Body of pancreas (tissue), 4 donors: Measurements from ENCODE around the gene SUPT3H. TPM values are rescaled to one million over a fixed set of nuclear protein-coding genes. Genes with fewer than 3 reads are reported as not detected.

Experiments used
- ATAC-seq: fragments of 150-250 bp; one replicate; pipeline ENCODE4 v1.9.1; 2016
- DNase-seq, 4 donors: peaks; one replicate each; pipeline ENCODE4 v3.0.0-alpha.2; 2019
- H3K27ac ChIP-seq, 4 donors: fragments of 200-600 bp; sonication (generic); 1 replicate in 3 of 4; 2 replicates in 1 of 4; pipeline versions ENCODE4 v1.5.1 to v1.6.1; 2016 to 2019; ENCODE audit warnings: mild to moderate bottlenecking in 1 of 4, mixed read lengths in 1 of 4, moderate library complexity in 1 of 4
- H3K27me3 ChIP-seq, 2 donors: fragments of 200-600 bp; sonication (generic); one replicate each; pipeline ENCODE4 v1.6.0; 2016; ENCODE audit warnings: mild to moderate bottlenecking in 1 of 2
- H3K36me3 ChIP-seq, 2 donors: fragments of 200-600 bp; sonication (generic); replicated peaks in 1 of 2; 2 replicates each; pipeline ENCODE4 v1.5.1; 2016; ENCODE audit warnings: low read depth in 2 of 2; ENCODE audit not compliant: insufficient read depth in 1 of 2
- H3K4me1 ChIP-seq: fragments of 200-600 bp; sonication (generic); one replicate; pipeline ENCODE4 v1.6.0; 2016
- H3K4me3 ChIP-seq, 2 donors: fragments of 200-600 bp; sonication (generic); 1 replicate in 1 of 2; 2 replicates in 1 of 2; pipeline ENCODE4 v1.5.1; 2016 to 2019
- H3K9me3 ChIP-seq, 3 donors: fragments of 200-600 bp; sonication (generic); 1 replicate in 2 of 3; 2 replicates in 1 of 3; pipeline ENCODE4 v1.5.1; 2016
- POLR2A ChIP-seq, 3 donors: fragments of 450-650 bp; IDR thresholded peaks; one replicate each; pipeline ENCODE4 v1.6.1; 2016; ENCODE audit warnings: antibody characterized with exemption in 3 of 3, mild to moderate bottlenecking in 2 of 3
- WGBS, 2 donors: methylation state at CpG; one replicate each; pipeline ENCODE4 v1.1.5; 2017; 5-methylcytosine and 5-hydroxymethylcytosine counted together
- intact Hi-C: fragments of 100-400 bp; cut with DNase I; formaldehyde crosslinking; loops from one replicate; pipeline ENCODE4 v1.15.1; 2023
- microRNA counts, 2 donors: library from miRNA; unstranded; fragments of <30 nt; microRNA quantifications; one replicate each; lab custom pipeline; 2017
- microRNA-seq, 2 donors: library from miRNA; unstranded; fragments of <30 nt; microRNA quantifications; one replicate each; pipeline ENCODE4, GENCODE V29; 2016; ENCODE audit warnings: borderline number of aligned reads in 2 of 2, borderline replicate concordance in 2 of 2
- small RNA-seq: library from RNA; depleted of rRNA; stranded (forward); fragments of <200 nt; gene quantifications from one replicate; pipeline ENCODE3, GENCODE V24; 2016
- total RNA-seq, 2 donors: library from RNA; depleted of rRNA; stranded (reverse); fragments of >200 nt; gene quantifications; one replicate each; pipeline ENCODE4 v1.1.0, GENCODE V29; 2016
- TF ChIP-seq, protein P1 (sequence below), 7 experiments: fragments of 450-650 bp in 4 of 7; fragments of 200-600 bp in 3 of 7; sonication (generic) in 3 of 7; IDR thresholded peaks; one replicate each; pipeline ENCODE4 v1.5.1; 2016 to 2019; ENCODE audit warnings: antibody characterized with exemption in 7 of 7

SUPT3H gene
- total RNA-seq, 2 donors from 2014 or later = 4.9 to 6.7 TPM

DNA sequence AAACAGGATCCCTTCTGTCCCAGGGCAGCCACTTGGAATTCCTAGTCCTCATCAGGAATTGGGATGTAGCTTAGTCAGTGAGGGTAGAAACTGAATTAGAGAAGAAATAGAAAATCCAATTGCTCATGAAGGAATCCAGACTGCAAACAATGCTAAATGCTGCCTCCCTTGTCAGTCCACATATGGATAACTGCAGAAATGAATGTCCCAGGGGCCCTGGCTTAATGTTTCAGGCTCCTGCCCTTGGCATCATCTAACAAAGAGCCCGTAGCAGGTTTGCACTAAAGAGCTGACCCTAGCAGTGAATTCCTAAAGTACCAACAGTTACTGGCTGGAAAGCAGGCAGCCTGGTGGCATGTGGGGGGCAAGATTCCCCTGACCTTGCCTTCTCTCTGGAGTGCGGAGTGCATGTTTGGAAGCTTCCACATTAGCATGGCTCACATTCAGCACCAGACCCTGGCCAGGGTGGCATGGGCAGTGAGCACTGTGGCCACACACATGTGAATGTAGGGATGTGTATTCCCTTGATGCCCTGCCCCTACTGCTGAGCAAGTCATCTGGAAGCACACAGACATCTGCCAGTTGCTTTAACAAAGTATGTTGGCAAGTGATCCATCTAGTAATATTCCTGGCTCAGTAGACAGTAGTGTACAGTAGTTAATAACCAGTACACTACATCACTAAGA, 595.7 kb downstream of the SUPT3H start:
- Histone ChIP-seq H3K36me3 (no peaks in the 10 kb centered on the region), H3K9me3 (no peaks in the 10 kb centered on the region), H3K27me3 (no peaks in the 10 kb centered on the region), H3K4me3 (no peak overlapping the region), H3K27ac (no peak overlapping the region), H3K4me1 (no peaks in the 10 kb centered on the region)
- no peak for DNase-seq
- intact Hi-C loops = no loop called here
- TF ChIP-seq, protein P1, sequence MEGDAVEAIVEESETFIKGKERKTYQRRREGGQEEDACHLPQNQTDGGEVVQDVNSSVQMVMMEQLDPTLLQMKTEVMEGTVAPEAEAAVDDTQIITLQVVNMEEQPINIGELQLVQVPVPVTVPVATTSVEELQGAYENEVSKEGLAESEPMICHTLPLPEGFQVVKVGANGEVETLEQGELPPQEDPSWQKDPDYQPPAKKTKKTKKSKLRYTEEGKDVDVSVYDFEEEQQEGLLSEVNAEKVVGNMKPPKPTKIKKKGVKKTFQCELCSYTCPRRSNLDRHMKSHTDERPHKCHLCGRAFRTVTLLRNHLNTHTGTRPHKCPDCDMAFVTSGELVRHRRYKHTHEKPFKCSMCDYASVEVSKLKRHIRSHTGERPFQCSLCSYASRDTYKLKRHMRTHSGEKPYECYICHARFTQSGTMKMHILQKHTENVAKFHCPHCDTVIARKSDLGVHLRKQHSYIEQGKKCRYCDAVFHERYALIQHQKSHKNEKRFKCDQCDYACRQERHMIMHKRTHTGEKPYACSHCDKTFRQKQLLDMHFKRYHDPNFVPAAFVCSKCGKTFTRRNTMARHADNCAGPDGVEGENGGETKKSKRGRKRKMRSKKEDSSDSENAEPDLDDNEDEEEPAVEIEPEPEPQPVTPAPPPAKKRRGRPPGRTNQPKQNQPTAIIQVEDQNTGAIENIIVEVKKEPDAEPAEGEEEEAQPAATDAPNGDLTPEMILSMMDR (IDR thresholded peaks at IDR 0.05) = no peak
- no peak for TF ChIP-seq POLR2A (IDR thresholded peaks at IDR 0.05)
- WGBS, 2 donors = 75 to 100% methylated on average over 1 to 2 of the region's 2 CpGs
- no peak for ATAC-seq

DNA sequence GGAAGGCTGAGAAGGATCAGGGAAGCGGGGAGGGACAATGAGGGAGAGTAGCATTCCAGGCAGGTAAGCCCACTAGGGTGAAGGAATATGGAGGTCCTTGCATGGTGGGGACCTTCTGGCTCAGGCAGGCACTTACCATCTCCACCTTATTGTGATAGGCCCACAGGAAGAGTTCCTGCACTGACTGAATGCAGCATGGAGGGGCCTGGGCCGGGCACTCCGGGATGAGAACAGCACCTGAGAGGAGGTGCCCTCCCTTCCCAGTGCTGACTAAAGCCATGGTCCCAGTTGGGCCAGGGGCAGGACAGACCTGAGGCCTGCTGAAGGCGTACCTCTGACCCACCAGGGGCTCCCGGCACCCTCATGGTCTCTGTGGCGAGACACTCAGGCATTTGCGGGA, 597.6 kb downstream of the SUPT3H start:
- intact Hi-C loops = no loop called here
- no peaks in the 10 kb centered on the region for H3K4me1 ChIP-seq
- H3K27me3 ChIP-seq = no peaks in the 10 kb centered on the region
- no peak overlapping the region for H3K4me3 ChIP-seq
- DNase-seq (no peak), ATAC-seq (no peak)
- no peaks in the 10 kb centered on the region for H3K9me3 ChIP-seq
- H3K27ac ChIP-seq = no peak overlapping the region
- 83 to 93% methylated on average over 3 to 7 of the region's 7 CpGs for WGBS, 2 donors
- TF ChIP-seq, protein P1 (IDR thresholded peaks at IDR 0.05) = no peak
- no peak for TF ChIP-seq POLR2A (IDR thresholded peaks at IDR 0.05)
- no peaks in the 10 kb centered on the region for H3K36me3 ChIP-seq

DNA sequence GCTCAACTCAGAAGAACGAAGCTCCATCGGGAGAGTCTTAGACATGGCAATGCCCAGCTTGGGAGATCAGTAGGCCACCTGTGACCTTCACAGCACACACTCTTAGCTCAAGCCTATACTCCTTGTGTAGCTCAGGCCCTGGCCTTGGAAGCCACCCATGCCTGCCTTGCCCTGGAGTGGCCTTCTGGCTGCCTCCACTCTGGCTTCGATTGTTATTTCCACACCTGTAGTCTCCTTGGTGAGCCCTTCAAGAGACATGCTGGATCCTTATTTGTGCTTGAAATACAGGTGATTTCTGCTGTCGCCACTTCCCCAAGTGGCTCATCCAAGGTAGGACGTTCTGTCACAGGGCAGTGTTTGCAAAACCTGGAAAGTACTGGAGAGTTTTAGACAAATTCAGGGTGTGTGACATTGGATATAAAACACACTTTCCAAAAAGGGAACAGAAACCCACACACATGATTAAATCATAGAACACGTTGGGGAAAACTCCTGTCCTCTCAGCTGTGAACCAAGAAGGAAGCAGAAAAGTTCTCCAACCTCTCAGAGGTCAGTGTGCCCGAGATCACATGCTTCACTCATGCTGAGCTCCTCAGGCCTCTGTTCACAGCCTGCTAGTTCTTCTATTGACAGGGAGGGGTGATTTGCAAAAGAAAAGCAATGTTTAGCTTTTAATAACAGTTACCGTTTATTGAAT, 598.5 kb downstream of the SUPT3H start:
- Histone ChIP-seq H3K27me3 (no peaks in the 10 kb centered on the region), H3K27ac (no peak overlapping the region), H3K4me3 (no peak overlapping the region), H3K36me3 (no peaks in the 10 kb centered on the region), H3K4me1 (no peaks in the 10 kb centered on the region), H3K9me3 (no peaks in the 10 kb centered on the region)
- intact Hi-C loops = no loop called here
- WGBS, 2 donors = 73 to 76% methylated on average over 8 of the region's 8 CpGs
- peak in 1 of 4 donors; percentile 41 for DNase-seq
- TF ChIP-seq, protein P1 (IDR thresholded peaks at IDR 0.05) = no peak
- no peak for TF ChIP-seq POLR2A (IDR thresholded peaks at IDR 0.05)
- ATAC-seq = no peak

MicroRNAs within 50 kb of the gene (microRNA counts, 767-probe panel; counts per million panel counts)
- microRNA hsa-miR-586 (lab: Ali Mortazavi, UCI) = 0 to 736 counts per million in 2 donors

Small RNAs within 50 kb of the gene (microRNA-seq; reads per million reads assigned to microRNA genes)
- gene MIR586 = 0.45 to 0.47 reads per million in 2 donors

Small RNAs within 50 kb of the gene (small RNA-seq; reads per million reads assigned to genes)
- not detected for gene MIR586

Other genes with a start within 250 kb of the SUPT3H start
- 1 to 10 TPM in 1 of 2 donors, under 1 TPM in 1; 0.33 to 1.0 TPM for gene RUNX2, start 49.6 kb downstream of the SUPT3H start, total RNA-seq